ENCODE measurements around the gene PDE9A.
A peak's percentile ranks its signal among the peaks of the same experiment; 100 is the strongest.

The PDE9A gene

GRCh38 chr21:42745511-42746239 lies 92.3 kb downstream of the PDE9A start:
- DNase-seq = no peak

DNA sequence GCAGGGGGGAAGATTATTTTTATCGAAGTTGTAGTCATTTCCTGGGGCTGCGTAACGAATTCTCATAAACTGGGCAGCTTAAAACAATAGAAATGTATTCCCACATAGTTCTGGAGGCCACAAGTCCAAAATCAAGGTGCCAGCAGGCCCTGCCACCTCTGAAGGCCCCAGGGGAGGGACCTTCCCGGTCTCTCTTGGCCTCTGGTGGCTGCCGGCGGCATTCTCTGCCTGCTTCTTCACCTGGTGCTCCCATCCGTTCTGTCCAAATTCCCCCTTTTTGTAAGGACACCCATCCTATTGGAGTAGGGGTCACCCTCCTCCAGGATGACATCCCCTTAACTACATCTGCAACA lies 92.8 kb downstream of the PDE9A start:
- no peak for DNase-seq

- DNase-seq = peak; percentile 38
Observed at GRCh38 chr21:42746593-42747275, 93.3 kb downstream of the PDE9A start.

- DNase-seq = no peak
Observed at GRCh38 chr21:42747276-42747701, 93.9 kb downstream of the PDE9A start.

DNA sequence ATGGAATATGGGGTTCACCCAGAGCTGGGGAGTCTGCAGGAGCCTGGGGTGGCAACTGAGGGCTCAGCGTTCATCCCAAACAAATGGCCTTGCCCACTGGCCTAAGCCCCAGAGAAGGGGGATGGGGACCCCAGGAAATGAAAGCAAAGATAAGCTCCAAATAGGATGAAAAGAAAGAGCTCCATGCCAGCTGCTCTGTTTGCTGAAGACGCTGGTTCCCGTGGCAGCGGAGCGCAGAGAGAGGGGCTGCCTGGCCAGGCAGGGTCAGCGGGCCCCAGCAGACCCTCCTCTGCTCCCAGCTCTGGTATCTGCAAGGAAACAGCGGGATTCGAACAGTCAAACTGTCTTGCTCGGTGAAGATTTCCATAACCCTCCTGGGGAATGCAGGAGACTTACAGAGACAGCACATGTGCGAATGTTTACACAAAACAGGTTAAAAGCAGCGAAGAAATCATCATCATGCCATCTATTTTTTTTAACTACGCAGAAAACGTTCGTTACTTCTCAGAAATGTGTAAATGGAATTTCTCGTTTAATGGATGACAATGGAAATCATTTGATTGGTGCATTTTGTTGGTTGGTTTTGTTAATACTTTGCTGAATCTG lies 94.4 kb downstream of the PDE9A start:
- DNase-seq = no peak

DNA sequence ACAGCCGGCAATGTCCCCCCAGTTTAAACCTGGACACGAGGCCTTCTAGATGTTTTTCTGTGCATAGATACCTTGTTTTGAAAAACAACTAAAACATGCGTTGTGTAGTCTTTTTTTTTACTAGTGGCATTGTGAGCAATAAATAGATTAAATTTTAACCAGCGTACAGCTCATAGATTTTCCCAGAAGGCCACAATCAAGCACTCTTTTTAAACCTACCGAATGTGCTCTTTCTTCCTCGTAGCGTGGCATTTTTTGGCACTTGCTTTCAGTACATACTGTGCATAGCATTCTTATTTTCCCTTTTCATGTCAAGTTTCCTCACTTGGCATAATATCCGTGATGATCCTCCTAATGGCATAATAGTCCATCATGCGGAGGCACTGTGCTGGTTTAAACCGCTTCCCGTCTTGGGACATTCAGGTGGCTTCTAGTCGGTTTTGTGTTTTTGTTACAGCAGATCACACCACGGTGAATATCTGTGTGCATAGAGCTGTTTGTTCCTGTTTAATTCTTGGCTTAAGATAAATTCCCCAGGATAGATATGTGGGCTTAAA lies 95.3 kb downstream of the PDE9A start:
- DNase-seq = no peak

- no peak for DNase-seq
Observed at GRCh38 chr21:42750737-42751530, 97.5 kb downstream of the PDE9A start.

GRCh38 chr21:42751866-42752265 lies 98.4 kb downstream of the PDE9A start:
- no peak for DNase-seq

DNA sequence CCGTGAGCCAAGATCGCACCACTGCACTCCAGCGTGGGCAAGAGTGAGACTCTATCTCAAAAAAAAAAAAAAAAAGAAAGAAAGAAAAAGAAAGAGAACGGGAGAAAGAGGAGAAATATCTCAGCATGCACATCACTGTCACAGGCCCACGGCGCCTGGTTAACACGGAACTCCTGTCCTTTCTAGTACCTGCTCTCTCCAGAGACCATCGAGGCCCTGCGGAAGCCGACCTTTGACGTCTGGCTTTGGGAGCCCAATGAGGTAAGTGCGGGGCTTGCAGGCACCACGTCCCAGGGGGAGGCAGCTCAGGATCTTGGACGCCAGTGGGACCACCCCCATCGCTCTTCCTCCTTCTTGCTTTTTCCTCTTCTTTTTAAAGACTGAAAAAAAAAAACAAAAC lies 100.4 kb downstream of the PDE9A start:
- no peak for DNase-seq

GRCh38 chr21:42754270-42754933 lies 101.0 kb downstream of the PDE9A start:
- DNase-seq = no peak

DNA sequence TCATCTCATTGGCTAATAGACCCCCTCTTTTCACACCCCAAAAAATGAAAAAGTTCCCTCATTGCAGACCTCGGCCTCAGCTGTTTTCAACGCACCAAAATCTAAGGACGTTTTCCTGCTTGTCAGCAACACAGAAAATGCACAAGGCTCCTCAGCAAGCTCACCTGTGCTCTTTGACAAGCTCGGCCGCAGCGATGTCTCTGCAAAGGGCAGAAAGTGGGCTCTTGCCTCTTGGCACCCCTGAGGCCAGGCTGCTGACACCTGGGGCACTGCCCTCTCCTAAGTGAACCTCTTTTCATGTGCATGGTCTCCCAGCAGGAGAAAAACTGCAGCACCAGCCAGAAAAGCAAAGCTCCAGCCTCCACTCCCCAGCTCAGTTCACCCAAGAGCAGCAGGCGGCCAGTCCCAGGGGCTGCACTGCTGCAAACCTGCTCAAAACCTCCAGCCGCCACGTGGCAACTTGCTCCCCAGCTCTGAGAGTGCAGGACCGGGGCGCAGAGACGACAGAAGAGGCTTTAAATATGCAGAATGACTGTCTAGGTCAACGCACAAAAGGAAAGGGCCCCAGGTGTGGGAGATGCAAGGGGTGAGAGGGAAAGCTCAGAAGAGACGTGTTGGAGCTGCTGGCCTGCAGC lies 101.7 kb downstream of the PDE9A start:
- DNase-seq = no peak

DNA sequence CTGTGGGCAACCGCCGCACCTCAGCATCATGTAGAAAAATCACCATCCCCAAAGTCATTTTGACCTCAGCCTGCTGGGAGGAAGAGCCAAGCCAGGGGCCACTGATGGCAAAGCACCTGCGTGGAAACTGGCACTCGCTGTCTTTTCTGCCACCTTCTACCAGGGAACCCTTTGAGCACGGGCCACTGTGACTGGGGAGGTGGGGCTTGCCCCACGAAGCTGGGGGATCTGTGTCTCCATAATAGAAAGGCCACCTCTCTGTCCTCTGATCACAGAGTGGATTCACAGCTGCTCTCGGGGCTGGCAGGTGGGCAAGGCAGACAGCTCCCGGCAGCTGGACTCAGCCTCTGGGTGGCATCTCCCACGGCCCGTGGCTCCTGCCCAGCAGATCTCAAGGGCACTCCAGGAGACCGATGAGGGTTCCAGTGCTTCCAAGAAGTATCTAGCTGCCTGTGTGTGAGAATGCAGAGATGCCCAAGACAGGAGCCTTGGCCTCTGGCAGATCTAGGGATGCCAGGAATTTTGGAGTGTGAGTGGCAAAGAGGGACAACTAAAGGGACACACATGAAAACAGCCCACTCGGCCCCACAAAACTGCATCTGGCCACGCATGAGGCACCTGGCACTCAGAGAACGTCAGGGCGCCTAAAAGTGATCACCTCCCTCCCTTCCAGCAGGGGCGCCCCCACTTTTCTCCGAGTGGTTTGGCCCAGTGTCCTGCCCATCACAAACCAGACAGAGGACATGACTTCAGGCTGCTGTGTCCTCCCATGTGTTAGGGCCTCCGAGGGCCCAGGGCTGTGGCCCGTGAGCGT lies 102.6 kb downstream of the PDE9A start:
- DNase-seq = no peak

GRCh38 chr21:42756580-42757250 lies 103.3 kb downstream of the PDE9A start:
- no peak for DNase-seq

DNA sequence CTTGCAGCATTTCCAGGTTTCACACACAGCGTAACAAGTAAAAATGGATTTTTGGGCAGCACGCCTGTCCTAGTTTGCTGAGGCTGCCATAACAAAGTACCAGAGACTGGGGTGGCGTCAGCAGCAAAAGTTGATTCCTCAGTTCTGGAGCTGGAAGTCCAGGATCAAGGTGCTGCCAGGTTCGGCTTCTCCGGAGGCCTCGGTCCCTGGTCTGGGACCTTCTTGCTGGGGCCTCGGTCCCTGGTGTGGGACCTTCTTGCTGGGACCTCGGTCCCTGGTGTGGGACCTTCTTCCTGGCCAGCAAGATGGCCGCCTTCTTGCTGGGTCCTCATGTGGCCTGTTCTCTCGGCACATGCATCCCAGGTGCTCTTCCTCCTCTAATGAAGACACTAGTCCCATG lies 104.0 kb downstream of the PDE9A start:
- no peak for DNase-seq

DNA sequence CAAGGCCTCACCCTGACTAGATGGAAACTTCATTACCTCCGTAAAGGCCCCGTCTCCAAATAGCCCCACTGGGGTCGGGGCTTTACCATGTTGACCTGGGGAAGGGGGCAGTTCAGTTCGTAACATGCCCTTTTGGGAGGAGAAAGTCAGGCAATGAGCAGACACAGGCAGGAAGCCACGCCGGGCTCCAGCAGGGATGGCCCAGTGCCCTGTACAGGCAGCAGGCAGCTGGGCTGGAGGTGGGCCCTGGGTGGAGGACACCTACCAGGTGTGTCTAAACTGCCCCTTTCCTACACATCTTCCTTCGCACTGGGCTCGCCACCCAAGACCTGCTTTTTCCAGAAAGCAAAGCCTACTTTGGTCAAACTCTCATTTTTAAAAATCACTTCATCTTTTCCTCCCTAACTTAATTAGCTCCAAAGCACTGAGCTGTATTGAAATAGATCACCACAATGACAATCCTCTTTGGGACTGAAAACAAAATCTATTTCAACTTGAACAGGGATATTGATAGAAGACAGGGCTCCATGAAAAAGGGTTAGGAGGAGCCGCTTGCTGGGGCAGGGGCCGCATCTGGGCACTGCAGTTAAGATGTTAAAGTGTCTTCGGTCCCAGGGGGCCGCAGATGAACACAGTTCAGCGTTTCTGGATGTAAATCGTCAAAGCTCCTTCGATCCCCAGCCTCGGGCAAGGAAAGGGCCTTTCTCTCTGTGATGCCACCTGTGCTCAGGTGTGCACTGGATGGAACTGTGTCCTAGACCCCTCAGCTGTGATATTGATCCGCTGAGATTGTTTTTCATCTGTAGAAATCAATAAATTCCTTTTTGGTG lies 104.6 kb downstream of the PDE9A start:
- DNase-seq = no peak

GRCh38 chr21:42758721-42759593 lies 105.5 kb downstream of the PDE9A start:
- no peak for DNase-seq

- no peak for DNase-seq
Observed at GRCh38 chr21:42759594-42759927, 106.1 kb downstream of the PDE9A start.

- no peak for DNase-seq
Observed at GRCh38 chr21:42760361-42760950, 107.0 kb downstream of the PDE9A start.

Measured in stimulated activated CD8-positive, alpha-beta memory T cell treated with anti-CD3 and anti-CD28 coated beads, Interleukin-4, amount 100 ng/mL, for 48 hours (primary cell).